MCF 10A (cell line): ENCODE measurements around the gene NFATC1. TPM values are rescaled to one million over a fixed set of nuclear protein-coding genes. Genes with fewer than 3 reads are reported as not detected.

ENCODE experiments used
- BruUV-seq: library from RNA; stranded (reverse); fragments of 400-500 nt; replicated peaks from 2 replicates; lab custom pipeline; 2021; lab: Mats Ljungman, UMichigan
- CTCF ChIA-PET: fragments of 300-600 bp; sonication (Branson Sonifier 250); formaldehyde crosslinking; extraction: SDS; loops from one replicate; lab custom pipeline; 2021; ENCODE audit warnings: antibody characterized with exemption, inconsistent platforms; lab: Yijun Ruan, JAX
- POLR2A ChIA-PET: fragments of 300-600, 350-650 bp; sonication (Branson Sonifier 250); formaldehyde crosslinking; extraction: SDS; loops from one replicate; lab custom pipeline; 2020; ENCODE audit warnings: antibody characterized with exemption, inconsistent platforms; lab: Yijun Ruan, JAX
- DNase-seq: peaks from one replicate; pipeline ENCODE4 v3.0.0-alpha.2; 2018; ENCODE audit not compliant: unreplicated experiment
- H3K27ac Mint-ChIP-seq: one replicate; pipeline ENCODE4 v1.8.0; 2022; ENCODE audit warnings: mild to moderate bottlenecking, low read depth, mixed read lengths; ENCODE audit not compliant: unreplicated experiment
- H3K27me3 Mint-ChIP-seq: one replicate; pipeline ENCODE4 v1.8.0; 2022; ENCODE audit warnings: mixed read lengths; ENCODE audit not compliant: insufficient read depth, unreplicated experiment
- H3K36me3 Mint-ChIP-seq: one replicate; pipeline ENCODE4 v1.8.0; 2022; ENCODE audit warnings: mild to moderate bottlenecking, moderate library complexity, mixed read lengths; ENCODE audit not compliant: insufficient read depth, unreplicated experiment
- H3K4me1 Mint-ChIP-seq: one replicate; pipeline ENCODE4 v1.8.0; 2022; ENCODE audit warnings: mixed read lengths; ENCODE audit not compliant: insufficient read depth, unreplicated experiment
- H3K4me3 Mint-ChIP-seq: one replicate; pipeline ENCODE4 v1.8.0; 2022; ENCODE audit warnings: mild to moderate bottlenecking, moderate library complexity, mixed read lengths; ENCODE audit not compliant: unreplicated experiment
- H3K9me3 Mint-ChIP-seq: one replicate; pipeline ENCODE4 v1.8.0; 2022; ENCODE audit warnings: mixed read lengths; ENCODE audit not compliant: unreplicated experiment
- CTCF ChIP-seq: fragments of 200-600 bp; IDR thresholded peaks from one replicate; pipeline ENCODE4 v1.8.0; 2022; ENCODE audit warnings: antibody characterized with exemption, mild to moderate bottlenecking; ENCODE audit not compliant: unreplicated experiment
- intact Hi-C: fragments of 100-400 bp; cut with micrococcal nuclease; formaldehyde crosslinking; loops from 2 replicates; pipeline ENCODE4 v1.14.1; 2022
- total RNA-seq: library from RNA; stranded (reverse); gene quantifications from 2 replicates; pipeline ENCODE4 v1.2.3, GENCODE V29; 2022

Gene NFATC1
- total RNA-seq, 1 experiment from 2014 or later: 2.0 TPM

DNA sequence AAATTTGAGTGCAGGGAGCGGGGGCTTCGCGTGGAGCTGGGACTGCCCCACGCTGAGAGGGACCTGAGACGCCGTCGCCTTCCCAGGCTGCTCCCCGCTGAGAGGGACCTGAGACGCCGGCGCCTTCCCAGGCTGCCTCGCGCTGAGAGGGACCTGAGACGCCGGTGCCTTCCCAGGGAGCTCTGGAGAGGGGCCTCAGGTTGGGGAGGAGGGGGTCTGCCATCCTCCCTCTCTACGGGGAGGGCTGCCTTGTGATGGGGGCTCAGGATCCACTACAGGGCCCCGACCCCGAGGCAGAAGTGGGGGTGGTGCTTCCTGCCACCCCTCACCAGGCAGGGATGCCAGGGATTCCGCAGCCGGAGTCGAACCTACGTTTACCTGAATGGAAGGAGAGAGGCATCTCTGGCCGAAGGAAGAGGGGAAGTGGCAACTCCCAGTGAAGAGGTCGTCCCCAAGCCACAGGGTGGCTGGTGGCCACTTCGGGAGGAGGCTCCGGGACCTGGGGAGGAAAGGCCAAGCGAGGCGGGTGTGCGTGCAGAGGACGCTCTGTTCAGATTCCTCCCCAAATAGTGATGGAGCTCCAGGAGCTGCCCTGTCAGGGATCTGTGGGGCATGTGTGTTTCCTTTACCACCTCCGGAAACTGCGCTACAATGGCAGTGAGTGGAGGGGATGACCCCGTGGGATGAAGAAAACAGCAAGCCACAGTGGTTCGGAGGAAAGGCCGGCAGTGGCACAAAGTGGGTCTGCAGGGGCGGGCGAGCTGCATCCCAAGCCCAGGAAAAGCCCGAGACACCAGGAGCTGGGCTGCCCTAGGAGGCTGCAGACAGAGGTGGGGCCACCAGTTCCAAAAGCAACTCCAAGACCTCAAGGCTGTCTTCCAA, 175.7 kb downstream of the NFATC1 start:
- Mint-ChIP-seq H3K36me3 (peaks cover 5% of the 10 kb centered on the region), H3K27ac (no peak overlapping the region), H3K27me3 (no peaks in the 10 kb centered on the region), H3K4me3 (no peak overlapping the region), H3K4me1 (no peaks in the 10 kb centered on the region), H3K9me3 (peaks cover 17% of the 10 kb centered on the region)
- ChIA-PET POLR2A (no interaction called here), CTCF (interaction anchor here (0.5 to 0.7 kb wide), 2 partner anchors 13 to 814 kb away, joined by 3 to 4 read pairs; no protein-coding TSS in a partner anchor)
- no TSS peak for BruUV-seq
- no peak for TF ChIP-seq CTCF
- no peak for DNase-seq
- intact Hi-C loops: no loop called here

- H3K9me3 Mint-ChIP-seq: peaks cover 17% of the 10 kb centered on the region
- CTCF ChIA-PET: interaction anchor here (0.5 kb wide), 1 partner anchor 815 kb away, joined by 4 read pairs; no protein-coding TSS in a partner anchor
- intact Hi-C loops: no loop called here
- H3K27ac Mint-ChIP-seq: no peak overlapping the region
- no peak for DNase-seq
- no peak overlapping the region for H3K4me3 Mint-ChIP-seq
- no peaks in the 10 kb centered on the region for H3K27me3 Mint-ChIP-seq
- no peak for TF ChIP-seq CTCF
- peaks cover 7% of the 10 kb centered on the region for H3K36me3 Mint-ChIP-seq
- POLR2A ChIA-PET: no interaction called here
- no peaks in the 10 kb centered on the region for H3K4me1 Mint-ChIP-seq
- no TSS peak for BruUV-seq
Measured at GRCh38 chr18:79572093-79572780, 176.5 kb downstream of the NFATC1 start.

GRCh38 chr18:79572848-79573451, 177.2 kb downstream of the NFATC1 start:
- H3K4me1 Mint-ChIP-seq: no peaks in the 10 kb centered on the region
- H3K36me3 Mint-ChIP-seq: peaks cover 7% of the 10 kb centered on the region

More at GRCh38 chr18:79572848-79573451, 177.2 kb downstream of the NFATC1 start:
- intact Hi-C loops: no loop called here
- H3K9me3 Mint-ChIP-seq: peaks cover 17% of the 10 kb centered on the region
- no TSS peak for BruUV-seq
- no peak overlapping the region for H3K4me3 Mint-ChIP-seq
- TF ChIP-seq CTCF: no peak
- ChIA-PET CTCF (no interaction called here), POLR2A (no interaction called here)
- no peak overlapping the region for H3K27ac Mint-ChIP-seq
- DNase-seq: no peak
- no peaks in the 10 kb centered on the region for H3K27me3 Mint-ChIP-seq
